GM08714 (cell line): ENCODE data around the gene BPI.
"Not testable (repeated sequence)": the region's sequence is repeated elsewhere in the genome, so short reads cannot be mapped to it uniquely, and the experiment has no call there.

Experiments used
- H3K4me3 ChIP-seq: fragments of 200-500 bp; sonication (Bioruptor generic); 2 replicates; pipeline ENCODE4 v1.5.1; 2014; ENCODE audit warnings: mild to moderate bottlenecking, low read length, inconsistent platforms
- ZNF274 ChIP-seq: IDR thresholded peaks from 2 replicates; pipeline ENCODE4 v1.6.1; 2012; ENCODE audit warnings: mild to moderate bottlenecking, low read depth, low read length

Gene BPI

DNA sequence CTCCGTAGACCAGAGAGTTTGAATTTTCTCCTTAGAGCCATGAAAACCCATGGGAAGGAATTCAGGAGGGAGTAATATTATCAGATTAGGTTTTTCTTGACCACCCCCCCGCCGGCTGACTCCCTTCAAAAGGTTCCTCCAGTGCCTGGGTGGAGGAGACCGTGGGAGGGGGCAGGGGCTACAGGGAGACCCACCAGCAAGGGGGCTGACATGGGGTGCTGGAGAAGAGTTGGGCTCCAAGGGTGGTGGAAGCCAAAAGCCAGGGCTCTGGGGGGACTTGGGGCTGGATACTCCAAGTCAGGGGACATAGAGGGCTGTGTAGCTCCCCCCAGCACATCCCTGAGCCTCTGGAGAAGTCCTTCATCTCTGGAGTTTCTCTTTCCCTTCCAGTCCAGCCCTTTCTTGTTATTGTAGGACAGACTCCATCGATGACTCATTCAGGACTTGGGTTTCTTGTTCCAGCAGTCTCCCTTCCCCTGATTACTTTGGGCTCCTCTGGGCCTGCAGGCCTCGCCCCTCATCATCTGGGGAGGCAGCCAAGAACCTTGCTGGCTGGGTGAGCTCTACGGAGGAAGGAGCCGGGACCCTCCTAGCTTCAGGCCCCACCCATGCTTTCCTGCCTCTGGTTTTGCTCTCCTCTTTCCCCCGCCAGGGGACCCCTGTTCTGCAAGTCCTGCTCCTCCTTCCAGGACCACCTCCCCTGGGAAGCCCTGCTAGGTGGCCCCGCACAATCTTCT lies 32.9 kb upstream of the BPI start:
- TF ChIP-seq ZNF274, result no peak
- H3K4me3 ChIP-seq, result no peak overlapping the region

DNA sequence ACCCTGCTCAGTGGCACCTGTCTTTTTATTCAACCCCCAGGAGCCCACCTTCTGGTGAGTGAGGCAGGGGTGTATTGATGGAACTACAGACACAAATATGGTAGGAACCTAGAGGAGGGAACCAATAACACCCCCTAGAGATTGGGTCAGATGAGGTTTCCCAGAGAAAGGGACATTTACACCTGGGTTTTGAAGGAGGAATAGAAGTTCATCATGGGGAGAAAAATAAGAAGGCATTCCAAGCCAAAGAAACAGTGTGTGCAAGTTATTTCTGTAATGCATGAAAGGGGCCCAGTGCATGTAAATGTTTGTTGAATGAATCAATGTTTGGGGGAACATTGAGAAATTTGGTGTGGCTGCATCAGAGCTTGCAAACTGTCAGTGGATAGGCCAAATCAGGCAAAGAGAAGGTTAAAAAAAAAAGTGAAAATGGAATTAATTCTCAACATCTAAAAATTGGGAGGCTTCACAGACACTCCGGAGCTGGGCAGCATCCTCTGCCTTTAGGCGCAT lies 32.3 kb upstream of the BPI start:
- TF ChIP-seq ZNF274, result no peak
- no peak overlapping the region for H3K4me3 ChIP-seq

DNA sequence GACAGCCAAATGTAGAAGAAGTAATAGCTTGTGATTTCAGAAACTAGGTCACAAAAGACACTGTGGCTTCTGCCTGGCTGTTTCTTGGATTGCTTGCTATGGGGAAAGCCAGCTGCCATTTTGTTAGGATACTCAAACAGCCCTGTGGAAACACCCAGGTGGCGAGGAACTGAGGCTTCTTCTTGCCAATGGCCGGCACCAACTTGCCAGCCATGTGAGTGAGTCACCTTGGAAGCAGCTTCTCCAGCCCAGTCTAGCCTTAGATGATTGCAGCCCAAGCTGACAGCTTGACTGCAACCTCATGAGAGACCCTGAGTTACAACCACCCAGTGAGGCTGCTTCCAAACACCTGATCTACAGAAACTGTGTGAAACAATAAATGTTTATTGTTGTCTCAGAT lies 31.6 kb upstream of the BPI start:
- no peak overlapping the region for H3K4me3 ChIP-seq
- TF ChIP-seq ZNF274, result no peak

DNA sequence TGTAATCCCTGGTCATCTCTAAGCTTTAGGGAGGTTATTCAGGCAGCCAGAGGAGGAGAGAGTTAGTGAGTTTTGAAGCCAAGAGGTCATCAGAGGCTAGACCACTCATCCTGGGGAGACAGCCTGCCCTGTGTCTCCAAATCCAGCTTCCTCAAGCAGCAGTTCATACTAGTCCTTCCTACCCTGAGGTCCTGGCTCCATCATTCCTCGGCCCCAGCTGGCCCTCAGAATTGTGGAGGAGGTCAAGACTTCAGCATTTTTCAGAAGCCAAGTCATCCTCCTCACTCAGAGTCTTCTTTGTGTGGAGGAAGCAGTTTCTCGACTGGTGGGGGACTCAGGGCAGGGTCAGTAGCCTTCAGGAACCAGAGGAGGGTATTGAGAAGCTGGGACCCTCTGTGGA lies 31.0 kb upstream of the BPI start:
- no peak overlapping the region for H3K4me3 ChIP-seq
- TF ChIP-seq ZNF274, result no peak

DNA sequence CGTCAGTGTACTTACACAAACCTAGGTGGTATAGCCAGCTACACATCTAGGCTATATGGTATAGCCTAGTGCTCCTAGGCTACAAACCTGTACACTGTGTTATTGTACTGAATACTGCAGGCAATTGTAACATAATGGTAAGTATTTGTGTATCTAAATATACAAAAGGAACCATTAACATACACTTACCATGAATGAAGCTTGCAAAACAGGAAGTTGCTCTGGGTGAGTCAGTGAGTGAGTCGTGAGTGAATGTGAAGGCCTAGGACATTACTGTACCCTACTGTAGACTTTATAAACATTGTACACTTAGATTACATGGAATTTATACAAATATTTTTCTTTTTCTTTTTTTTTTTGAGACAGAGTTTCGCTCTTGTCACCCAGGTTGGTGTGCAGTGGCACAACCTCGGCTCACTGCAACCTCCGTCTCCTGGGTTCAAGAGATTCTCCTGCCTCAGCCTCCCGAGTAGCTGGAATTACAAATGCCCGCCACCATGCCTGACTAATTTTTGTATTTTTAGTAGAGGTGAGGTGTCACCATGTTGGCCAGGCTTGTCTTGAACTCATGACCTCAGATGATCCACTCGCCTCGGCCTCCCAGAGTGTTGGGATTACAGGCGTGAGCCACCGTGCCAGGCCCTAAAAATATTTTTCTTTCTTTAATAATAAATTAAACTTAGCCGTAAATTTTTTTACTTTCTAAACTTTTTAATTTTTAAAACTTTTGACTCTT lies 28.0 kb upstream of the BPI start:
- no peak for TF ChIP-seq ZNF274
- H3K4me3 ChIP-seq, result no peak overlapping the region

DNA sequence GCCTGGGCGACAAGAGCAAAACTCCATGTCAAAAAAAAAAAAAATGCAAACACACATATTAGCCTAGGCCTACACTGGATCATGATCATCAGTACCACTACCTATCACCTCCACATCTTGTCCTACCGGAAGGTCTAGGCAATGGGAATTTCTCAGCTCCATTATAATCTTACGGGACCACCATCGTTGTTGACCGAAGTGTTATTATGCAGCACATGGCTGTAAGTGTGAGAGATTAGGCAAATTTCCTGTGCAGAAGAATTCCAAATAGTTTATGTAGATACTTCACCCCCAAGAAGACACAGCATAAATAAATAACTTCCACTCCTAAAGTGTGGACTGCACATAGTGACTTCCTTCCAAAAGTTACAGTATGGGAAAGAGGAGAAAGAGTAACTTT lies 26.7 kb upstream of the BPI start:
- H3K4me3 ChIP-seq, result no peak overlapping the region
- TF ChIP-seq ZNF274, result no peak

DNA sequence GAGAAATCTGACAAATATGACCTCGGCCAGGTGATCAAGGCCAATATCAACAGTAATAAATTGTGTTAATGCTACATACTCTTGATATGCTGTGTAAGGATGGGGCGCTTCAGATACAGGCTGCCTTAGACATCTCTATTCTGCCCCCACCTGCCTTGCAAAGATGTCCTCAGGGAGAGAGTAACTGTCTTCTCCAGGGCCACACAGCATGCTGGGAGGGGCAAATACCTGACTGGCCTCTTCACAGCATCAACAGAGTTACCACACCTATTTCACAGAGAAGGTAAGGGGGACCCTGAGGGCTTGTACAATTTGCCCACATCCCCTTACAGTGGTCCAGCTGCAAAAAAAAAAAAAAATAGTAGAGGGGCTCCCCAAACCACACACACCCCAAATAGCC lies 26.3 kb upstream of the BPI start:
- no peak for TF ChIP-seq ZNF274
- H3K4me3 ChIP-seq, result no peak overlapping the region

DNA sequence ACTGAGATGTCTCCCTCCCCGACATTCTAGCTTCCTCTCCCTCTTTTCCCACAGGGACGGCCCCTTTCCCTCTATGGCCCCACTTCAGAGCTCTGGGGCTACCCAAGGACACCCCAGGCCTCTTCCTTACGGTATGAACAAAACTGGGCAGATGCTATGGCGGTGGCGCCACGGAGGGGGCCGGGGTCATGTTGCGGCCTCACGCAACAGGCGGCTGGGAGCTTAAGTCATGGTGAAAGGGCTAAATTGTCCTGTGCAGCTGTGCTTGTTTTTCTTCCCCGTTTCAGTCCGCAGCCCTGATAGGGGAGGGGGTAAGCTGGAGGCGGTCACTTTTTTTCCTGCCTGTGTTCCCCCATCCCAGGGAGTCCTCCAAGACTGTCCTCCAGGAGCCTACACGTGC lies 25.8 kb upstream of the BPI start:
- no peak overlapping the region for H3K4me3 ChIP-seq
- no peak for TF ChIP-seq ZNF274

DNA sequence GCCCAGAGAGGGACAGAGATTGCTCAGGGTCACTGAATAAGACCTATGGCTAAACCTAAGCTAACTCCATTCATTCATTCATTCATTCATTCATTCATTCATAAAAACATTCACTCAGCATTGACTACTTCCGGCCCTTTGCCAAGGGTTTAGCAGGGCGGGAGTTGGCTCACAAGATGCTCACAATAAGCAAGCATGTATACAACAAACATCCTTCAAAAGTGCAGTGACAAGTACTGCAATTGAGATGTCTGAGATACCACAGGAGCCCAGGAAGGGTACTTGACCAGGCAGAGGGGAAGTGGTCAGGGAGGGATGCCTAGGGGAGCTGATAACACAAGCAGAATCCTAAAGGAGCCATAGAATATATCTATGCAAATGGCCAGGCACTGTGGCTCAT lies 25.2 kb upstream of the BPI start:
- no peak overlapping the region for H3K4me3 ChIP-seq
- no peak for TF ChIP-seq ZNF274

DNA sequence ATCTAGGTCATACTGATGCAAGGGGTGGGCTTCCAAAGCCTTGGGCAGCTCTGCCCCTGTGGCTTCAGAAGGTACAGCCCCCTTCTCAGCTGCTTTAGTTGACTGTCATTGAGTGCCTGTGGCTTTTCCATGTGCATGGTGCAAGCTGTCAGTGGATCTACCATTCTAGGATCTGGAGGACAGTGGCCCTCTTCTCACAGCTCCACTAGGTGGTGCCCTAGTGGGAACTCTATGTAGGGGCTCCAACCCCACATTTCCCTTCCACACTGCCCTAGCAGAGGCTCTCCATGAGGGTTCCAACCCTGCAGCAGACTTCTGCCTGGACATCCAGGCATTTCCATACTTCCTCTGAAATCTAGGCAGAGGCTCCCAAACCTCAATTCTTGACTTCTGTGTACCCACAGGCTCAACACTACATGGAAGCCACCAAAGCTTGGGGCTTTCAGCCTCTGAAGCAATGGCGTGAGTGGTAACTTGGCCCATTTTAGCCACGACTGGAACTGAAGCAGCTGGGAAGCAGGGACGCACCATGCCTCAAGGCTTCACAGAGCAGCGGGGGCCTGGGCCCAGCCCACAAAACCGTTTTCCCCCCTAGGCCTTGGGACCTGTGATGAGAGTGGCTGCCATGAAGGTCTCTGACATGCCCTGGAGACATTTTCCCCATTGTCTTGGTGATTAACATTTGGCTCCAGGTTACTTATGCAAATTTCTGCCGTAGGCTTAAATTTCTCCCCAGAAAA lies 22.6 kb upstream of the BPI start:
- not testable (repeated sequence) for H3K4me3 ChIP-seq

DNA sequence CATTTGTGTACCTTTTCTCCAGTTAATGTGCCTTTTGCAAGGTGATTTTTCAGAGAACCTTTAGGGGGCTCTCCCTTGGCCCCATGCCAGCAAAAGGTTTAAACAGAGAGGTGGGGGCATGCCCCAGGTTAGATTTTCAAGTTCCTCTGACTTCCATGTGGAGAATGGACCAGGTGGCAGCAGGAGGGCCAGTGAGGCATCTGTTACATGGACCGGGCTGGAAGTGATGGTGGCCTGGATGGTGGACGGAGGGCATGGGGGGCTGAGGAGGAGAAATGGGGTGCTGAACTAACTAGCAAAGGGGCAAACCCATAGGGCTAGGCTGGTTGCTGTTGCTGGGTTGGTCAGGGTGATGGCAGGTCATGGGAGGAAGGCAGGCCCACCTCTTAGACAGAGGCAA lies 20.7 kb upstream of the BPI start:
- TF ChIP-seq ZNF274, result no peak
- H3K4me3 ChIP-seq, result no peak overlapping the region

DNA sequence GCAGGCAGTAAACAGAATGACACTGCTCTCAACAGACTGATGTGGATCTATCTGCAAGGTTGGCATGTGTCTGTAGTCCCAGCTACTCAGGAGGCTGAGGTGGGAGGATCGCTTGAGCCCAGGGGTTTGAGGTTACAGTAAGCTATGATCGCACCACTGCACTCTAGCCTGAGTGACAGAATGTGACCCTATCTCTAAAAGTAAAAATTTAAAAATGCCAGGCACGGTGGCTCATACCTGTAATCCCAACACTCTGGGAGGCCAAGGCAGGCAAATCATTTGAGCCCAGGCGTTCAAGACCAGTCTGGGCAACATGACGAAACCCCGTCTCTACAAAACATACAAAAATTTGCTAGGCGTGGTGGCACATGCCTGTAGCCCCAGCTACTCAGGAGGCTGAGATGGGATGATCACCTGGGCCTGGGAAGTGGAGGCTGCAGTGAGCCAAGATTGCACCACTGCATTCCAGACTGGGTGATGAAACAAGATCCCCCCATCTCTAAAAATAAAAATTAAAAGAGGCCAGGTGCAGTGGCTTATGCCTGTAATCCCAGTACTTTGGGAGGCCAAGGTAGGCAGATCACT lies 19.8 kb upstream of the BPI start:
- not testable (repeated sequence) for H3K4me3 ChIP-seq

DNA sequence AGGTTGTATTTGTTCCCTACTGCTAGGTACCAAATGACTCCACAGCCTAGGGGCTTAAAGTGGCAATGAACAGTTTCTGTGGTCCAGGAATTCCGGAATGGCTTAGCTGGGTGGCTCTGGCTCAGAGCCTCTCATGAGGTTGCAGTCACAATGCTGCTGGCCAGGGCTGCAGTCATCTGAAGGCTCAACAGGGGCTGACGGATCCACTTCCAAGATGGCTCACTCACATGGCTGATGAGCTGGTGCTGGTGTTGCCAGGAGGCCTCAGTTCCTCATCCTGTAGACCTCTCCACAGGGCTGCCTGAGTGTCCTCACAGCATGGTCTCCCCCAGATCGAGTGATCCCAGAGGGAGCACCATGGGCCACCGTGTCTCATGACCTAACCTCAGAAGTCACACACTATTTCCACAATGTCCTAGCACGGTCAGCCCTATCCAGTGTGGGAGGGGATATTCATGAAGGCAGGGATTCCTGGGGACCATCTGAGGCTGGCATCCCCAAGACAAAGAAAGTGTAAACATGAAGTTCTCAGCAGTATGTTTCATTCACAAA lies 19.0 kb upstream of the BPI start:
- no peak for TF ChIP-seq ZNF274
- no peak overlapping the region for H3K4me3 ChIP-seq

DNA sequence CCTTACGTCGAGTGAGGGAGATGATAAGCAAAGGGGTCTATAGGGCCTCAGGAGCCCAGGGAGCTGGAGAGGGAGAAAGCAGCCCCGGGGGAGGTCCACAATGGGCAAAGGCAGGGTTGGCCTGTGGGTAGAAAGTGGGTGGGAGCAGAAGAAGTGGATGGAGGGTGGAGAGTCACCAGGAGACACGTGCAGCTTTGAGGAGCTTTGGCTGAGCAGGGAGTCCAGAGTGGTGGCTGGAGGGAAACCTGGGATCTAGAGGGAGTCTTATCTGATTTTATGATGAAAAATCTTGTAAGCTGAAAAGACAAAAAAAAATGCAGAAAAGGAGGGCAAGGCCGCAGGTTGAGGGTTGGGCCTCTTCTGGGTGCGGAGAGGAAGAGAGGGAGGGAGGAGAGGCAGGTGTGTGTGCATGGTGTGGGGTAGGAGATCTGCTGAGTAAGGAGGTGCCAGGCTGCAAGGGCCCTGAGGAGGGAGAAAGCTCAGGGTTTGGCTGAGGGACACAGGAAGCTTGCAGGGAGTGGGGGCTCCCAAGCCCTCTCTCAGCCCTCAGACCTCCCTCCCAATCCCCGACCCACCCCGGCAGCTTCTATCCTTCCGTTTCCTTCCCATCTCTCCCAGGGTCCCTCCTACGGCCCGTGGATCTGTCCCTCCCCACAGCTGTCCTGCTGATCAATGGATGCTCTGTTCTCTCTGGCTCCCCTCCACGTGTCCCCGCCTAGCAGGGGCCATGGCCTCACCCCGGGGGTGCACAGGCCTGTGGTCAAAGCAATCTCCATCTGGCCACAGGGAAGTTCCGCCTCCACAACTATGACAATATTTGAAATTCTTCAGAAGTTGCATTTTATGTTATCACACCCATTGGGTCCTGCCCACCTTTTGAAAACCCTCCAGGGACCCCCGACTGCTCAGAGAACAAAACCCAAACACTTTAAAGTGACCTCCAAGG lies 17.1 kb upstream of the BPI start:
- no peak for TF ChIP-seq ZNF274
- H3K4me3 ChIP-seq, result no peak overlapping the region
